HUES64 (cell line): Measurements from ENCODE around the gene FRG2C. TPM values are rescaled to one million over a fixed set of nuclear protein-coding genes. Genes with fewer than 3 reads are reported as not detected.
"Not testable (repeated sequence)": the region's sequence is repeated elsewhere in the genome, so short reads cannot be mapped to it uniquely, and the experiment has no call there.

ENCODE experiments used
- H3K27ac ChIP-seq: 2 replicates; pipeline ENCODE4 v1.7.0; 2013; ENCODE audit warnings: low read depth, low read length, inconsistent platforms
- H3K27me3 ChIP-seq: 2 replicates; pipeline ENCODE4 v1.6.1; 2013; ENCODE audit warnings: mild to moderate bottlenecking, low read length; ENCODE audit not compliant: insufficient read depth
- H3K36me3 ChIP-seq: 2 replicates; pipeline ENCODE4 v1.6.1; 2013; ENCODE audit warnings: mild to moderate bottlenecking, low read length; ENCODE audit not compliant: insufficient read depth
- H3K4me1 ChIP-seq: 2 replicates; pipeline ENCODE4 v1.6.1; 2013; ENCODE audit warnings: mild to moderate bottlenecking, low read length, moderate library complexity; ENCODE audit not compliant: insufficient read depth
- H3K4me3 ChIP-seq: 2 replicates; pipeline ENCODE4 v1.5.1; 2013; ENCODE audit warnings: mild to moderate bottlenecking, low read length, moderate library complexity
- H3K9ac ChIP-seq: 2 replicates; pipeline ENCODE4 v1.6.1; 2013; ENCODE audit warnings: mild to moderate bottlenecking, low read depth, low read length
- H3K9me3 ChIP-seq: 2 replicates; pipeline ENCODE4 v1.6.1; 2013; ENCODE audit warnings: low read depth, low read length; ENCODE audit not compliant: insufficient read depth
- WGBS: fragments of 150-250, 120-280 bp; methylation state at CpG from one replicate; pipeline ENCODE4 v1.1.7; 2013; ENCODE audit warnings: missing lambda C conversion rate; 5-methylcytosine and 5-hydroxymethylcytosine counted together
- polyA plus RNA-seq, 2 experiments: library from polyadenylated mRNA; stranded (reverse); fragments of 50-300 nt; gene quantifications; one replicate each; pipeline ENCODE4 v1.2.3, GENCODE V29; 2013

FRG2C gene
- not detected for polyA plus RNA-seq (2013, experiment 1 of 2)
- not detected for polyA plus RNA-seq (2013, experiment 2 of 2)

DNA sequence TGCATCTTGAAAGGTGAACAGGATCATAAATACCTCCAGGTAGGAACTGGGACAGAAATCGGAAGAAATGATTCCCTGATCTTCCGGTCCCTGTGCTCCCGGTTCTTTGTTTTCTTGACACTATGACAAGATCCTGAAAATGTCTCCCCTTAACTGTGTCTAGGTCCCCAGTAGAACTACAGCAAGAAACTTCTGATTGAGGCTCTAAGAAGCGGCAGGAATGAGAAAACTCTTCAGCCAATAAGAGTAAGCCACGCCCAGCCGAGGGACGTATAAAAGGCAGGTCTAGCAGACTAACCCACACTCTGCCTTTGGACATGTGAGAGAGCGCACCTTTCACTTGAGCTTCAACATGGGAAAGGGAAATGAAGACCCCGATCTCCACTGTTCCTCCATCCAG is at the start of gene FRG2C:
Gene FRG2C, plus strand, starts transcription at position 301 of the 400 bp plus-strand sequence. Its CDS starts 52 bp downstream, at position 353.
- not testable (repeated sequence) for H3K4me3 ChIP-seq, H3K36me3 ChIP-seq, H3K9ac ChIP-seq, H3K4me1 ChIP-seq, H3K27ac ChIP-seq
- 80% methylated on average over 8 of the region's 9 CpGs for WGBS
- Histone ChIP-seq H3K27me3 (peaks cover 70% of the 10 kb centered on the region), H3K9me3 (peaks cover 10% of the 10 kb centered on the region)

GRCh38 chr3:75618666-75619305 is 45.3 kb upstream of the FRG2C start:
- not testable (repeated sequence) for H3K27ac ChIP-seq, H3K4me1 ChIP-seq, H3K36me3 ChIP-seq, H3K9ac ChIP-seq, H3K9me3 ChIP-seq
- Histone ChIP-seq H3K27me3 (peaks cover 31% of the 10 kb centered on the region), H3K4me3 (peak overlapping the region; percentile 58)
- 2% methylated on average over 43 of the region's 43 CpGs for WGBS

- 1% methylated on average over 52 of the region's 52 CpGs for WGBS
- H3K36me3 ChIP-seq, H3K4me1 ChIP-seq, H3K9me3 ChIP-seq, H3K27ac ChIP-seq: not testable (repeated sequence)
- H3K4me3 ChIP-seq, result peak overlapping the region; percentile 58
- peaks cover 31% of the 10 kb centered on the region for H3K27me3 ChIP-seq
- H3K9ac ChIP-seq, result 0 out of 2 replicates have a peak overlapping the region, but pooled peaks have one; percentile 26
Measured at GRCh38 chr3:75619481-75620031, 44.6 kb upstream of the FRG2C start.

DNA sequence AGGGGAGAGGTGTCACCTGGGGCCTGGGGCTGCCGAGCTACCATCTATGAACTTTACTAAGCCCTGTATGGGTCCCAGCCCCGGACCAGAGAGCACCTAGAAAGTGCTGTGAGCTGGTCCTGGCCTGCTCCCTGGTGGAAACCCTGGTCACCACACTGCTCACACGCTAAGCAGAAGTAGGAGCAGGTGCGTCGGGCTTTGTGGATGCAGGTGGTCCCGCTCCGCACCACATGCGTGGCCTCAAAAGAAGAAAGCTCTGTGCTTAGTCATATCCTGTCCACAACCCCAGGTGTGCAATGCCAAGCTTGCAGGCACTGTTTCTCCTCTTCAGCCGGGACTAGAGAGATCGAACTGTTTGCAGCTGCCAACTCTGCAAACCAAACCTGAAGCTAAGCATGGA is 42.4 kb upstream of the FRG2C start:
- H3K9ac ChIP-seq, H3K4me3 ChIP-seq, H3K27ac ChIP-seq, H3K36me3 ChIP-seq, H3K9me3 ChIP-seq, H3K4me1 ChIP-seq: not testable (repeated sequence)
- 87% methylated on average over 10 of the region's 10 CpGs for WGBS
- H3K27me3 ChIP-seq, result peaks cover 31% of the 10 kb centered on the region

GRCh38 chr3:75623656-75624055 is 40.5 kb upstream of the FRG2C start:
- H3K4me3 ChIP-seq, H3K4me1 ChIP-seq, H3K36me3 ChIP-seq, H3K27ac ChIP-seq, H3K9ac ChIP-seq, H3K9me3 ChIP-seq: not testable (repeated sequence)
- 83% methylated on average over 13 of the region's 13 CpGs for WGBS
- H3K27me3 ChIP-seq, result peaks cover 20% of the 10 kb centered on the region

DNA sequence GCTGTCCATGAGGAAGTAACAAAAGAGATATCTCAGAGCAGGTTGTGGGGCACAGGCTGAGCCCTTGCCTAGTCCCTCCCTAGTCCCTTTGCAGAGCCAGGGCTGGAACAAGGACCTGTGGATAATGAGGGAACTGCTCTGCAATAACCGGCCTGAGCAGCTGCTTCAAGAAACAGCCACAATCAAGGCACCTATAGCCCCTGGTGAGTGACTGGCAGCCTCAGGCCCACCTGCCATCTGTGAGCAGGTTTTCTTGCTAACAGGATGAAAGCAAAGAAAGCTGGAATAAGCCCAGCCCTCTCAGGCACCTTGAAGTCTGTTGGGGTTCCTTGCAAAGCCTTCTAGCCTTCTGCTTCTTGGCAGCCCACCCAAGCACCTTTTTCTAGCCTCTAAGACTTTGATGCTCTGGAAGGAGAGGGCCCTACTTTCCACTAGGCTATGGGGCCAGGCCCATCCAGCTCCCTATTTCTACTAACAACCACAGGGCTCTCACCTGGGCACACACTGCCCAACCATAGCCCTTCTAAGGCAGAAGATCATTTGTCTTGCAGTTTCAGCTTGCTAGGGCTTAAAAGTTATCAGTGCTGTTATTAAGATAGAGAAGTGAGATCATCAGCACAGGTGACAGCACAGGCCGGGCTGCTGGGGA is 33.1 kb upstream of the FRG2C start:
- not testable (repeated sequence) for H3K27ac ChIP-seq, H3K27me3 ChIP-seq, H3K36me3 ChIP-seq, H3K9me3 ChIP-seq, H3K4me3 ChIP-seq, H3K4me1 ChIP-seq, H3K9ac ChIP-seq
- WGBS, result 82% methylated on average over 2 of the region's 2 CpGs

DNA sequence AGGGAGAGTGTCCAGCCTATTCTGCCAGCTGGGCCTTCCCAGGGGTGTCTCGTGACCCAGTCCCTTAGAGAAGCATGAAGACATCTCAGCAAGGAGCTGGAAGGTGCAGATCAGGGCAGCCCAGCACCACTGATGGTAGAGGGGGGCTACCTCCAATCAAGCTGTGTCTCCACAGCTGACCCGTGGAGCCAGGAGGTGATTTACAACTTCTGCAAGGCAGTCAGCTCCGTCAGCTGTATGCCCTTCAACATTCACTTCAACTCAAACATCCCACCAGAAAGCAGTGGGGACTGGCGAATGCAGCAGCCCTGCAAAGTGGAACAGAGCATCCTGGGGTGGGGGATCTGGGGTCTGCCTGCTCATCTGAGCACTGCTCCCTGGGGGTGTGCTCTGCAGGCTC is 32.6 kb upstream of the FRG2C start:
- H3K36me3 ChIP-seq, result no peaks in the 10 kb centered on the region
- H3K4me3 ChIP-seq, result no peak overlapping the region
- no peaks in the 10 kb centered on the region for H3K4me1 ChIP-seq
- WGBS, result 91% methylated on average over 4 of the region's 4 CpGs
- H3K9me3 ChIP-seq, result no peaks in the 10 kb centered on the region
- no peaks in the 10 kb centered on the region for H3K27me3 ChIP-seq
- no peak overlapping the region for H3K9ac ChIP-seq
- H3K27ac ChIP-seq, result no peak overlapping the region

GRCh38 chr3:75638947-75639346 is 25.2 kb upstream of the FRG2C start:
- H3K4me3 ChIP-seq, H3K36me3 ChIP-seq, H3K27me3 ChIP-seq, H3K4me1 ChIP-seq, H3K9me3 ChIP-seq, H3K27ac ChIP-seq, H3K9ac ChIP-seq: not testable (repeated sequence)
- WGBS, result 89% methylated on average over 10 of the region's 10 CpGs

GRCh38 chr3:75641107-75641517 is 23.0 kb upstream of the FRG2C start:
- WGBS, result 4% methylated on average over 16 of the region's 16 CpGs
- peak overlapping the region; percentile 64 for H3K4me3 ChIP-seq
- peak overlapping the region; percentile 27; the same call in 1 of the 2 replicates for H3K9ac ChIP-seq

GRCh38 chr3:75643031-75643800 is 20.9 kb upstream of the FRG2C start:
- not testable (repeated sequence) for H3K4me3 ChIP-seq, H3K27me3 ChIP-seq, H3K27ac ChIP-seq, H3K9me3 ChIP-seq, H3K4me1 ChIP-seq, H3K36me3 ChIP-seq, H3K9ac ChIP-seq
- WGBS, result 23% methylated on average over 19 of the region's 20 CpGs

More at GRCh38 chr3:75641107-75641517, 23.0 kb upstream of the FRG2C start:
- not testable (repeated sequence) for H3K36me3 ChIP-seq, H3K27me3 ChIP-seq, H3K27ac ChIP-seq, H3K9me3 ChIP-seq, H3K4me1 ChIP-seq

DNA sequence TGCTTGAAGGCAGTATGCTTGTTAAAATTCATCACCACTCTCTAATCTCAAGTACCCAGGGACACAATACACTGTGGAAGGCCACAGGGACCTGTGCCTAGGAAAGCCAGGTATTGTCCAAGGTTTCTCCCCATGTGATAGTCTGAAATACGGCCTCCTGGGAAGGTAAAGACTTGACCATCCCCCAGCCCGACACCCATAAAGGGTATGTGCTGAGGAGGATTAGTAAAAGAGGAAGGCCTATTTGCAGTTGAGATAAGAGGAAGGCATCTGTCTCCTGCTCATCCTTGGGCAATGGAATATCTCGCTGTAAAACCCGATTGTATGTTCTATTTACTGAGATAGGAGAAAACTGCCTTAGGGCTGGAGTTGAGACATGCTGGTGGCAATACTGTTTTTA is 18.6 kb upstream of the FRG2C start:
- H3K9me3 ChIP-seq, H3K27ac ChIP-seq, H3K4me1 ChIP-seq, H3K36me3 ChIP-seq, H3K9ac ChIP-seq, H3K27me3 ChIP-seq, H3K4me3 ChIP-seq: not testable (repeated sequence)
- WGBS, result 89% methylated on average over 3 of the region's 4 CpGs
